AG10803 (cell line): ENCODE results near the gene CAB39L.
A peak's percentile ranks its signal among the peaks of the same experiment; 100 is the strongest.

ENCODE experiments used
- DNase-seq: peaks from one replicate; pipeline ENCODE4 v3.0.0; 2010; ENCODE audit warnings: low read depth
- H3K4me3 ChIP-seq: 2 replicates; pipeline ENCODE4 v1.5.1; 2011; ENCODE audit warnings: mild to moderate bottlenecking, low read length, control low read depth
- CTCF ChIP-seq: conservative IDR thresholded peaks from 2 replicates; pipeline ENCODE4 v1.5.1; 2011; ENCODE audit warnings: mild to moderate bottlenecking, low read length, control low read depth, inconsistent platforms

The CAB39L gene

GRCh38 chr13:49453465-49453864 lies 9.6 kb upstream of the CAB39L start:
- no peak for TF ChIP-seq CTCF
- DNase-seq, result no peak
- no peak overlapping the region for H3K4me3 ChIP-seq

GRCh38 chr13:49452725-49453457 lies 9.0 kb upstream of the CAB39L start:
- TF ChIP-seq CTCF, result no peak
- no peak overlapping the region for H3K4me3 ChIP-seq
- DNase-seq, result no peak

- no peak for DNase-seq
- H3K4me3 ChIP-seq, result no peak overlapping the region
- TF ChIP-seq CTCF, result no peak
Measured at GRCh38 chr13:49450105-49450819, 6.4 kb upstream of the CAB39L start.

- H3K4me3 ChIP-seq, result no peak overlapping the region
- no peak for DNase-seq
- no peak for TF ChIP-seq CTCF
Measured at GRCh38 chr13:49448753-49449152, 4.9 kb upstream of the CAB39L start.

- DNase-seq, result no peak
- TF ChIP-seq CTCF, result no peak
- no peak overlapping the region for H3K4me3 ChIP-seq
Measured at GRCh38 chr13:49446473-49446872, 2.6 kb upstream of the CAB39L start.

GRCh38 chr13:49444524-49445395 lies 896 bp upstream of the CAB39L start:
- TF ChIP-seq CTCF, result no peak

More at GRCh38 chr13:49444524-49445395, 896 bp upstream of the CAB39L start:
- peak; percentile 88 for DNase-seq
- peak overlapping the region; percentile 91 for H3K4me3 ChIP-seq
